ENCODE measurements around the gene ZNF593. TPM values are rescaled to one million over a fixed set of nuclear protein-coding genes. Genes with fewer than 3 reads are reported as not detected.

The ZNF593 gene
- total RNA-seq, 1 donor from 2014 or later: 18.7 TPM

DNA sequence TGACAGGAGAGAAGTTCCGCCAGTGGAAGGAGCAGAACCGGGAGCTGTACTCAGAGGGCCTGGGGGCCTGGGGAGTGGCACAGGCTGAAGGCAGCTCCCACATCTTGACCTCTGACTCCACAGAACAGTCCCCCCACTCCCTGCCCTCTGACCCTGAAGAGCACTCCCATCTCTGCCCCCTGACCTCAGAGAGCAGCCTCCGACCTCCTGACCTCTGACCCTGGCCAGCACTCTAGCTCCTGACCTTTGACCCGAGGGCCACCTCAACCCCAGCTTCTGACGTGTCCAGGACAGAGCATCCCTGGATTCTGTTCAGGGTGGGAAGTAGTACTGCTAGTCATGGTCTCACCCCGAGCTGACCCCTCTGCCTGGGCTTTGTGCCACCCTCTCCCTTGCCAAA, 19.6 kb downstream of the ZNF593 start:
- Histone ChIP-seq H3K36me3 (no peaks in the 10 kb centered on the region), H3K27me3 (no peaks in the 10 kb centered on the region), H3K4me3 (no peak overlapping the region), H3K27ac (no peak overlapping the region), H3K9me3 (no peaks in the 10 kb centered on the region), H3K4me1 (no peaks in the 10 kb centered on the region)
- no peak for DNase-seq (ENCODE audit: extremely low spot score in 2 of 2)
- TF ChIP-seq POLR2AphosphoS5 (IDR thresholded peaks at IDR 0.05; ENCODE audit: insufficient read depth in 1 of 2, low read depth in 1 of 2): no peak
- TF ChIP-seq, protein P1, sequence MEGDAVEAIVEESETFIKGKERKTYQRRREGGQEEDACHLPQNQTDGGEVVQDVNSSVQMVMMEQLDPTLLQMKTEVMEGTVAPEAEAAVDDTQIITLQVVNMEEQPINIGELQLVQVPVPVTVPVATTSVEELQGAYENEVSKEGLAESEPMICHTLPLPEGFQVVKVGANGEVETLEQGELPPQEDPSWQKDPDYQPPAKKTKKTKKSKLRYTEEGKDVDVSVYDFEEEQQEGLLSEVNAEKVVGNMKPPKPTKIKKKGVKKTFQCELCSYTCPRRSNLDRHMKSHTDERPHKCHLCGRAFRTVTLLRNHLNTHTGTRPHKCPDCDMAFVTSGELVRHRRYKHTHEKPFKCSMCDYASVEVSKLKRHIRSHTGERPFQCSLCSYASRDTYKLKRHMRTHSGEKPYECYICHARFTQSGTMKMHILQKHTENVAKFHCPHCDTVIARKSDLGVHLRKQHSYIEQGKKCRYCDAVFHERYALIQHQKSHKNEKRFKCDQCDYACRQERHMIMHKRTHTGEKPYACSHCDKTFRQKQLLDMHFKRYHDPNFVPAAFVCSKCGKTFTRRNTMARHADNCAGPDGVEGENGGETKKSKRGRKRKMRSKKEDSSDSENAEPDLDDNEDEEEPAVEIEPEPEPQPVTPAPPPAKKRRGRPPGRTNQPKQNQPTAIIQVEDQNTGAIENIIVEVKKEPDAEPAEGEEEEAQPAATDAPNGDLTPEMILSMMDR (IDR thresholded peaks at IDR 0.05): no peak
- no peak for TF ChIP-seq POLR2A (IDR thresholded peaks at IDR 0.05)
- intact Hi-C loops (cut with DNase I): no loop called here

DNA sequence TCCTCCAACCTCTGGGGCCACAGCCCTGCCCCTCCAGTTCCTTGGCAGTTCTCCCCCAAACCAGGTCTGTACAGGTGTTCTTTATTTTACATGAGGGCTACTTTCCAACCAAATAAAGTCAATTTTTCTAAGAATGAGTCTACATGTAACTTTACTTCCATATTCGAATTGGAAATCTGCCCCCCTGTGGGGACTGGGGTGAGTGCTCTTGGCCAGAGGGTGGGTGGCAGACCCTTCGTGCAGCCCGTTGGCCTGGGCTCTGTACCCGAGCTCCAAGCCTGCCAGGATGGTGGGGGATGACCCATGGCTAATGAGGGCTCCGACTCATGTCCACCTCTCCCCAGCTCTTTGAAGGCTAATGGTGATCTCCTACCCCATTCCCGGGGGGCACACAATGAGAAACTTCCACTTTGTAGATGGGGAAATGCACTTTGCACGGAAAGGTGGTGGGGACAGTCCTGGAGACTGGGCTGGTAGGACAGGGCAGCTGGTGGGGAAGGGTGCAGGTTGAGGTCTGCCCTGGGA, 20.1 kb downstream of the ZNF593 start:
- no peak for DNase-seq (ENCODE audit: extremely low spot score in 2 of 2)
- no peak for TF ChIP-seq POLR2A (IDR thresholded peaks at IDR 0.05)
- Histone ChIP-seq H3K9me3 (no peaks in the 10 kb centered on the region), H3K36me3 (no peaks in the 10 kb centered on the region), H3K4me1 (no peaks in the 10 kb centered on the region), H3K27ac (no peak overlapping the region), H3K4me3 (no peak overlapping the region), H3K27me3 (no peaks in the 10 kb centered on the region)
- intact Hi-C loops (cut with DNase I): no loop called here

DNA sequence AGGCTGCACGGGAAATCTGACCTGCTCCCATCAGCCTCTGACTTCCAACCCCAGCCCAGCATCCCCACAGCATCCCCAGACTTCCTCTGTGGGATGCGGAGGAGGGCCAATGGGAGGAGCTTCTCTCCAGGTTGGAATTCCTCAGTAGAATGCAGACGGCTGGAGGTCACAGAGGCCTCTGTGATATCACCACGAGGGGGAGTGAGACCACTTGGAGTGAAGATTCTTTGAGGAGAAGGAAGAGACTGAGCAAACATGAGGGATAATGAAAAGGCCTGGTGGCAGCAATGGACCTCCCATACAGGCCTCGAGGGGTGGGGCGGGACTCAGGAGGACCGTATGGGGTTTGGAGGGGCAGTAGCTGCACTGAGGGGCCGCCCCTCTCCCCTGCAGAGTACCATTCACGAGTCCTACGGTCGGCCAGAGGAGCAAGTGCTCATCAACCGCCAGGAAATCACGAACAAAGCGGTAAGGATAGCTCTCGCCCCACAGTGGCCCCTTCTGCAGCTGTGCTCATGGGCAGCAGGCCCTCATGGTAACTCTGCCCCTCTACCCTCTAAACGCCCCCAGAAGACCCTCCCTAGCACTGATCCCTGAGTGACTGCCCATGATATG, 20.8 kb downstream of the ZNF593 start, which contains the start of gene CATSPER4:
CATSPER4 (plus strand) TSS at position 230 of the 615 bp plus-strand sequence; CDS start at position 256, 26 bp downstream.
- Histone ChIP-seq H3K9me3 (no peaks in the 10 kb centered on the region), H3K4me1 (no peaks in the 10 kb centered on the region), H3K4me3 (no peak within 1 kb of the TSS), H3K27me3 (no peaks in the 10 kb centered on the region), H3K36me3 (no peaks in the 10 kb centered on the region), H3K27ac (no peak within 1 kb of the TSS)
- intact Hi-C loops (cut with DNase I): no loop called here
- TF ChIP-seq POLR2A (IDR thresholded peaks at IDR 0.05) (no peak), POLR2AphosphoS5 (IDR thresholded peaks at IDR 0.05; ENCODE audit: insufficient read depth in 1 of 2, low read depth in 1 of 2) (no peak)
- TF ChIP-seq, protein P1 (IDR thresholded peaks at IDR 0.05): no peak
- no peak for DNase-seq (ENCODE audit: extremely low spot score in 2 of 2)

DNA sequence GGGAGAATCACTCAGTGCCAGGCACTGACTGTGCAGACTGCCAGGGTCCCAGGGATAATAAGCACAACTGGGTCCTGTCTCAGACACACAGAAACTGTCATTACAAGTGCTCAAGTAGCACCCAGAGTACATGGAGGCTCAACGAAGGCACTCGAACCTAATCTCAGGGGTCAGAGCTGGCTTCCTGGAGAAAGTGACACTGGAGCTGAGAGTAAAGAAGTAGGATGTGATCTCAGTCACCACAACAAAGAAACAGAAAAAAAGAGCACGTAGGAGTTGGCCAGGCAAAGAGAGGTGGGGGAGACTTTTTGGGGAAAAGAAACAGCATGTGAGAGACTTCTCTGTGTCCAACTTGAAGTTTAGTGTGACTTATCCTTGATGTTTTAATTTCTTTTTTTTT, 22.0 kb downstream of the ZNF593 start:
- TF ChIP-seq POLR2AphosphoS5 (IDR thresholded peaks at IDR 0.05; ENCODE audit: insufficient read depth in 1 of 2, low read depth in 1 of 2) (no peak), POLR2A (IDR thresholded peaks at IDR 0.05) (no peak)
- TF ChIP-seq, protein P1 (IDR thresholded peaks at IDR 0.05): no peak
- Histone ChIP-seq H3K27ac (no peak overlapping the region), H3K36me3 (no peaks in the 10 kb centered on the region), H3K27me3 (no peaks in the 10 kb centered on the region), H3K4me3 (no peak overlapping the region), H3K9me3 (no peaks in the 10 kb centered on the region), H3K4me1 (no peaks in the 10 kb centered on the region)
- intact Hi-C loops (cut with DNase I): no loop called here
- DNase-seq (ENCODE audit: extremely low spot score in 2 of 2): no peak

DNA sequence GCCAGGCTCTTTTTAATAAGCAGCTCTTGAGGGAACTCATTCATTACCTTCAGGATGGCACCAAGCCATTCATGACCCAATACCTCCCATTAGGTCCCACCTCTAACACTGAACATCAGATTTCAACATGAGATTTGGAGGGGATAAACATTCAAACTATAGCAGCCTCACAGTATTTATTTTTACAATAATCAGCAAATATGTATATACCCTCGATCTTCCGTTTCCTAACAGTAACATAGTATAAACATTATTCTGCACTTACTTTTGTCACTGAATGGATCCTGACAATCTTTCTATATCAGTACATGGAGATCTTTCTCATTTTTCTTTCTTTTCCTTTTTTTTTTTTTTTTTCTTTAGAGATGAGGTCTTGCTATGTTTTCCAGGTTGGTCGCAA, 26.1 kb downstream of the ZNF593 start:
- H3K9me3 ChIP-seq: no peaks in the 10 kb centered on the region
- no peak overlapping the region for H3K4me3 ChIP-seq
- H3K36me3 ChIP-seq: no peaks in the 10 kb centered on the region
- H3K27me3 ChIP-seq: no peaks in the 10 kb centered on the region
- intact Hi-C loops (cut with DNase I): no loop called here
- TF ChIP-seq POLR2A (IDR thresholded peaks at IDR 0.05) (no peak), POLR2AphosphoS5 (IDR thresholded peaks at IDR 0.05; ENCODE audit: insufficient read depth in 1 of 2, low read depth in 1 of 2) (no peak)
- TF ChIP-seq, protein P1 (IDR thresholded peaks at IDR 0.05): no peak
- DNase-seq (ENCODE audit: extremely low spot score in 2 of 2): no peak
- peaks cover 5% of the 10 kb centered on the region for H3K4me1 ChIP-seq
- no peak overlapping the region for H3K27ac ChIP-seq

Measured in vagina (tissue), 2 donors.